Epithelial cell of esophagus (primary cell): ENCODE results near the gene FAM170B.

Source experiments
- DNase-seq: peaks from one replicate; pipeline ENCODE4 v3.0.0; 2010; ENCODE audit warnings: low read depth
- H3K4me3 ChIP-seq: 2 replicates; pipeline ENCODE4 v1.5.1; 2011; ENCODE audit warnings: mild to moderate bottlenecking, low read length, control low read depth
- CTCF ChIP-seq: IDR thresholded peaks from 2 replicates; pipeline ENCODE4 v1.5.1; 2011; ENCODE audit warnings: low read depth, mild to moderate bottlenecking, low read length, control low read depth, inconsistent platforms; ENCODE audit not compliant: insufficient read depth; ENCODE audit errors: missing control alignments

FAM170B gene

GRCh38 chr10:49163741-49164140, 29.9 kb upstream of the FAM170B start:
- no peak for TF ChIP-seq CTCF
- DNase-seq = no peak
- no peak overlapping the region for H3K4me3 ChIP-seq

GRCh38 chr10:49162761-49163310, 29.0 kb upstream of the FAM170B start:
- no peak for TF ChIP-seq CTCF
- no peak for DNase-seq
- no peak overlapping the region for H3K4me3 ChIP-seq

- TF ChIP-seq CTCF = no peak
- DNase-seq = no peak
- no peak overlapping the region for H3K4me3 ChIP-seq
Observed at GRCh38 chr10:49162063-49162462, 28.2 kb upstream of the FAM170B start.

- TF ChIP-seq CTCF = peak; percentile 34
- H3K4me3 ChIP-seq = no peak overlapping the region
- DNase-seq = peak; percentile 33
Observed at GRCh38 chr10:49161411-49161997, 27.7 kb upstream of the FAM170B start.

- no peak overlapping the region for H3K4me3 ChIP-seq
- DNase-seq = no peak
- no peak for TF ChIP-seq CTCF
Observed at GRCh38 chr10:49160814-49161213, 27.0 kb upstream of the FAM170B start.

GRCh38 chr10:49160110-49160509, 26.3 kb upstream of the FAM170B start:
- no peak for TF ChIP-seq CTCF
- no peak overlapping the region for H3K4me3 ChIP-seq
- DNase-seq = no peak

- no peak for TF ChIP-seq CTCF
- DNase-seq = no peak
- H3K4me3 ChIP-seq = no peak overlapping the region
Observed at GRCh38 chr10:49158915-49159314, 25.1 kb upstream of the FAM170B start.
